ENCODE data around the gene IGFBP2. TPM values are rescaled to one million over a fixed set of nuclear protein-coding genes. Genes with fewer than 3 reads are reported as not detected.

Gene IGFBP2
- total and polyA plus RNA-seq, 2 experiments from 2014 or later, result 5.6 to 40.1 TPM

- H3K4me1 ChIP-seq (ENCODE audit: insufficient read depth), result no peaks in the 10 kb centered on the region
- no peak for DNase-seq
- no peaks in the 10 kb centered on the region for H4K20me1 ChIP-seq (ENCODE audit: insufficient read depth)
- H3F3A ChIP-seq (ENCODE audit: insufficient read depth), result 0 out of 2 replicates have a peak, but pooled peaks cover 4% of the 10 kb centered on the region
- TF ChIP-seq EZH2 (IDR thresholded peaks at IDR 0.05; ENCODE audit: insufficient read depth, poor library complexity, severe bottlenecking) (no peak), EZH2phosphoT487 (IDR thresholded peaks at IDR 0.05; ENCODE audit: insufficient read depth, low read depth) (no peak)
- WGBS, 2 experiments (ENCODE audit: low coverage in 1 of 2, low lambda C conversion rate in 2 of 2, missing lambda C conversion rate in 2 of 2), result 58 to 64% methylated on average over 11 of the region's 11 CpGs
- no peak overlapping the region for H3K9ac ChIP-seq
- no peaks in the 10 kb centered on the region for H3K9me3 ChIP-seq (ENCODE audit: low read depth)
- no peak overlapping the region for H3K4me2 ChIP-seq (ENCODE audit: unreplicated experiment)
- H3K27me3 ChIP-seq (replicated peaks; ENCODE audit: insufficient read depth), result no peaks in the 10 kb centered on the region
- H3K9me2 ChIP-seq (ENCODE audit: insufficient read depth), result no peaks in the 10 kb centered on the region
- no peaks in the 10 kb centered on the region for H3K79me2 ChIP-seq (ENCODE audit: insufficient read depth)
- H3K27ac ChIP-seq, result no peak overlapping the region
- in situ Hi-C loops (cut with MboI), result no loop called here
- no peaks in the 10 kb centered on the region for H3K36me3 ChIP-seq (ENCODE audit: low read depth)
- H2AFZ ChIP-seq, result no peak overlapping the region
- no peak overlapping the region for H3K4me3 ChIP-seq
Measured at GRCh38 chr2:216671081-216671411, 37.8 kb downstream of the IGFBP2 start.

GRCh38 chr2:216671791-216672343 is 38.6 kb downstream of the IGFBP2 start:
- no peak overlapping the region for H3K4me3 ChIP-seq
- no peak for TF ChIP-seq EZH2phosphoT487 (IDR thresholded peaks at IDR 0.05; ENCODE audit: insufficient read depth, low read depth)
- no peak for TF ChIP-seq EZH2 (IDR thresholded peaks at IDR 0.05; ENCODE audit: insufficient read depth, poor library complexity, severe bottlenecking)
- H3K4me1 ChIP-seq (ENCODE audit: insufficient read depth), result no peaks in the 10 kb centered on the region
- H2AFZ ChIP-seq, result no peak overlapping the region
- 62 to 66% methylated on average over 12 of the region's 12 CpGs for WGBS, 2 experiments (ENCODE audit: low coverage in 1 of 2, low lambda C conversion rate in 2 of 2, missing lambda C conversion rate in 2 of 2)
- H3K27ac ChIP-seq, result no peak overlapping the region
- no peaks in the 10 kb centered on the region for H3K9me2 ChIP-seq (ENCODE audit: insufficient read depth)
- no peaks in the 10 kb centered on the region for H3K79me2 ChIP-seq (ENCODE audit: insufficient read depth)
- H3K9me3 ChIP-seq (ENCODE audit: low read depth), result no peaks in the 10 kb centered on the region
- no peaks in the 10 kb centered on the region for H4K20me1 ChIP-seq (ENCODE audit: insufficient read depth)
- in situ Hi-C loops (cut with MboI), result no loop called here
- no peak for DNase-seq
- H3K27me3 ChIP-seq (replicated peaks; ENCODE audit: insufficient read depth), result no peaks in the 10 kb centered on the region
- no peaks in the 10 kb centered on the region for H3K36me3 ChIP-seq (ENCODE audit: low read depth)
- no peak overlapping the region for H3K9ac ChIP-seq
- H3K4me2 ChIP-seq (ENCODE audit: unreplicated experiment), result no peak overlapping the region
- 0 out of 2 replicates have a peak, but pooled peaks cover 6% of the 10 kb centered on the region for H3F3A ChIP-seq (ENCODE audit: insufficient read depth)

- 85 to 88% methylated on average over 9 to 10 of the region's 10 CpGs for WGBS, 2 experiments (ENCODE audit: low coverage in 1 of 2, low lambda C conversion rate in 2 of 2, missing lambda C conversion rate in 2 of 2)
- Histone ChIP-seq H3K4me2 (ENCODE audit: unreplicated experiment) (no peak overlapping the region), H3K9me2 (ENCODE audit: insufficient read depth) (no peaks in the 10 kb centered on the region), H2AFZ (no peak overlapping the region), H3K4me3 (no peak overlapping the region), H3K4me1 (ENCODE audit: insufficient read depth) (no peaks in the 10 kb centered on the region), H3K36me3 (ENCODE audit: low read depth) (no peaks in the 10 kb centered on the region), H4K20me1 (ENCODE audit: insufficient read depth) (no peaks in the 10 kb centered on the region), H3K79me2 (ENCODE audit: insufficient read depth) (no peaks in the 10 kb centered on the region), H3K9ac (no peak overlapping the region), H3K27ac (no peak overlapping the region), H3K27me3 (replicated peaks; ENCODE audit: insufficient read depth) (no peaks in the 10 kb centered on the region), H3F3A (ENCODE audit: insufficient read depth) (0 out of 2 replicates have a peak, but pooled peaks cover 6% of the 10 kb centered on the region), H3K9me3 (ENCODE audit: low read depth) (no peaks in the 10 kb centered on the region)
- no peak for DNase-seq
- TF ChIP-seq EZH2 (IDR thresholded peaks at IDR 0.05; ENCODE audit: insufficient read depth, poor library complexity, severe bottlenecking) (no peak), EZH2phosphoT487 (IDR thresholded peaks at IDR 0.05; ENCODE audit: insufficient read depth, low read depth) (no peak)
- in situ Hi-C loops (cut with MboI), result no loop called here
Measured at GRCh38 chr2:216672466-216672865, 39.2 kb downstream of the IGFBP2 start.

GRCh38 chr2:216673021-216673420 is 39.8 kb downstream of the IGFBP2 start:
- H2AFZ ChIP-seq, result no peak overlapping the region
- no peak overlapping the region for H3K9ac ChIP-seq
- no peak overlapping the region for H3K4me2 ChIP-seq (ENCODE audit: unreplicated experiment)
- no peaks in the 10 kb centered on the region for H3K36me3 ChIP-seq (ENCODE audit: low read depth)
- in situ Hi-C loops (cut with MboI), result no loop called here
- H3K4me3 ChIP-seq, result no peak overlapping the region
- H3K4me1 ChIP-seq (ENCODE audit: insufficient read depth), result no peaks in the 10 kb centered on the region
- 0 out of 2 replicates have a peak, but pooled peaks cover 6% of the 10 kb centered on the region for H3F3A ChIP-seq (ENCODE audit: insufficient read depth)
- no peaks in the 10 kb centered on the region for H3K27me3 ChIP-seq (replicated peaks; ENCODE audit: insufficient read depth)
- 71 to 86% methylated on average over 9 to 10 of the region's 10 CpGs for WGBS, 2 experiments (ENCODE audit: low coverage in 1 of 2, low lambda C conversion rate in 2 of 2, missing lambda C conversion rate in 2 of 2)
- DNase-seq, result no peak
- no peaks in the 10 kb centered on the region for H3K9me3 ChIP-seq (ENCODE audit: low read depth)
- no peaks in the 10 kb centered on the region for H3K79me2 ChIP-seq (ENCODE audit: insufficient read depth)
- H4K20me1 ChIP-seq (ENCODE audit: insufficient read depth), result no peaks in the 10 kb centered on the region
- no peaks in the 10 kb centered on the region for H3K9me2 ChIP-seq (ENCODE audit: insufficient read depth)
- H3K27ac ChIP-seq, result no peak overlapping the region
- TF ChIP-seq EZH2phosphoT487 (IDR thresholded peaks at IDR 0.05; ENCODE audit: insufficient read depth, low read depth) (no peak), EZH2 (IDR thresholded peaks at IDR 0.05; ENCODE audit: insufficient read depth, poor library complexity, severe bottlenecking) (no peak)
